NCI-H2196 treated with DMSO at 0.1 percent for 48 hours (cell line): ENCODE results near the gene TEX9.
"Not testable (repeated sequence)": the region's sequence is repeated elsewhere in the genome, so short reads cannot be mapped to it uniquely, and the experiment has no call there.

Experiments used
- DNase-seq: peaks from one replicate; lab custom pipeline; 2025; ENCODE audit not compliant: unreplicated experiment; lab: John Stamatoyannopoulos, UW

The TEX9 gene

DNA sequence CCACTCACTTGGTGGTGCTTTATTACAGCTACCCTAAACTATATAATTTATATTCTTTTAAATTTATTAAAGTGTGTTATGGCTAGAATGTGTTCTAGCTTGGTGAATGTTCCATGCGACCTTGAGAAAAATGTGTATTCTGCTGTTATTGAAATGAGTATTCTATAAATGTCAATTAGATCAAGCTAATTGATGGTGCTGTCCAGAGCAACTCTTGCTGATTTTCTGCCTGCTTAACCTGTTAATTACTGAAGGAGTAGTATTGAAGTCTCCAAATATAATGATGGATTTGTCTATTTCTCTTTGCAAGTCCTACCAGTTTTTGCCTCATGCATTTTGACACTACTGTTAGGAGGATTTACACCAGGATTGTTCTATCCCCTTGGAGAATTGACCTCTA is 3.2 kb upstream of the TEX9 start:
- no peak for DNase-seq

DNA sequence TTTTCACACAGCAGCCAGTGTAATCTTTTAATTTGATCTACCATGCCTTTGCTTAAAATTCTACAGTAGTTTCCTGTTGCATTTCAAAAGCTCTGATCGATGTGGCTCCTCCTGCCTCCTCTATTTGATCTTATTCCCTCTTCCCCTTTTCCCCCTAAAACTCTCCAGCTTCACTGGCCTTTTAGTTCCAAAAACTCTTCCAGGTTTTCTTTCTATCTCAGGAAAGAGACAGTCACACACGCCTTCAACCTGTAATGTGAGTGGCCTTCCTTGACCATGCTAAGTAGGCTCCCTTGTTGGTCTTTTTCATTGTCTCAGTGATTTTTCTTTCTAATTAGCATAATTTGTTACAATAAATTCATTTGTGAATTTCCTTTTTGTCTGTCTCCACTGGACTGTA is 985 bp downstream of the TEX9 start:
- DNase-seq: no peak

DNA sequence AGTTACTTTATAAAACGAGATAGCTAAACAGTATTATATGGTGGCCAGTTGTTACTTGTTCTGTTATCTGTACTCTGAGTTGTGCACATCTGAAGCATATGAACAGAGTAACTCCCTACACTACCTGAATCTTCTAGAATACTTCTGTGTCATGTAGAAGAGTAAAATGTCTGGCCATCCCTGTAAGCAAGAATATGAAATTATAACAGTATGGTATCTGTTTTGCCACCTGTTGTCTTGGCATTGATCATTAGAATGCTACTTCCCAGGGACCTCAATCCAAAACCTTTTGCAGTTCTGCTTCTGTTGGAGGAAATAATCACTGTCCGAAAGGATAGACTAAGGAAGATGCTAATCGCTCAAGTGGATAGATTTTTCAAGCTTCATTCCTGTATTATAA is 1.9 kb downstream of the TEX9 start:
- no peak for DNase-seq

DNA sequence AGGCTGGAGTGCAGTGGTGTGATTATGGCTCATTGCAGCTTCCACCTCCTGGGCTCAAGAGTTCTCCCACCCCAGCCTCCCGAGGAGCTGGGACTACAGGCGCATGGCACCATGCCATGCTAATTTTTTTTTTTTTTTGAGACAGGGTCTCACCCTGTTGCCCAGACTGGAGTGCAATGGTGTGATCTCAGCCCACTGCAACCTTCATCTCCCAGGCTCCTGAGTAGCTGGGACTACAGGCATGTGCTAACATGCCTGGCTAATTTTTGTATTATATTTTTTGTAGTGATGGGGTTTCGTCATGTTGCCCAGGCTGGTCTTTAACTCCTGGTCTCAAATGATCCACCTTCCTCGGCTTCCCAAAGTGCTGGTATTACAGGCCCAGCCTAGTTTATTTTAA is 4.0 kb downstream of the TEX9 start:
- no peak for DNase-seq

DNA sequence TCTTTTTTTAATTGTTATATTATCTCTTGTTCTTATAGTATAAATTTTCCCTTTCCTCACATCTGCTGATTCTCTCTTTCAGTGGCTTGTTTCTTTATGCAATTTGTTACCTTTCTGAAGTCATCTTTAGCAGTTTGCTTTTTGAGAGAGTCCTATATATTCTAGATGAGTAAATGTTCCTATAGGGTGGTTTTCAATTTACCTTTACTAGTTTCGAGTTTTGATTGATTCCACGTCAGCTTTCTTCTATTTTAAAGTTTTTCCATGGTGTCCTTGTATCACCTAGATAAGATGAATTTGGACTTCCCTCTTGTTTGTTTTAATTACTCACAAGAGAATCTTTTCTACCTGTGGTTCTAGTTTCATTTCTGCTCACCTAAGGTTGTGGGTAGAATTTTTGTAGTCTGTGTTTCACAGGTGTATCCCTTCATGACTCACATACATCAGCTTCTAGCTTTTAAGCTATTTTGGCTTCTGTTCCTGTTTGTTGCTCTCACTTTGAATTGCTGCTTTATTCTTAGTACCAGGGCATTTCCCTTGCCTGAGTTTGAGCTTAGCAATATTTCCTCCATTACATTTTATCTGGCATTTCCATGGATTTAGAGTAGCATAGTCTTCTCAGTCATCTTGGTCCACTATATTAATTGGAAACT is 6.4 kb downstream of the TEX9 start:
- DNase-seq: no peak

DNA sequence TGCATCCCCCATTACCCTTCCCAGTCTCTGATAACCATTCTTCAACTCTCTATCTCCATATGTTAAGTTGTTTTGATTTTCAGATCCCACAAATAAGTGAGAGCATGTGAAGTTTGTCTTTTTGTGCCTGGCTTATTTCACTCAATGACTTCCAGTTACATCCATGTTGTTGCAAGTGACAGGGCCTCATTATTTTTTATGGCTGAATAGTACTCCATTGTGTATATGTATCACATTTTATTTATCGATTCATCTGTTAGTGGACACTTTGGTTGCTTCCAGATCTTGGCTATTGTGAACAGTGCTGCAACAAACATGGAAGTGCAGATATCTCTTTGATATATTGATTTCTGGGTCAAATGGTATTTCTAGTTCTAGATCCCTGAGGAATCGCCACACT is 9.5 kb downstream of the TEX9 start:
- not testable (repeated sequence) for DNase-seq

DNA sequence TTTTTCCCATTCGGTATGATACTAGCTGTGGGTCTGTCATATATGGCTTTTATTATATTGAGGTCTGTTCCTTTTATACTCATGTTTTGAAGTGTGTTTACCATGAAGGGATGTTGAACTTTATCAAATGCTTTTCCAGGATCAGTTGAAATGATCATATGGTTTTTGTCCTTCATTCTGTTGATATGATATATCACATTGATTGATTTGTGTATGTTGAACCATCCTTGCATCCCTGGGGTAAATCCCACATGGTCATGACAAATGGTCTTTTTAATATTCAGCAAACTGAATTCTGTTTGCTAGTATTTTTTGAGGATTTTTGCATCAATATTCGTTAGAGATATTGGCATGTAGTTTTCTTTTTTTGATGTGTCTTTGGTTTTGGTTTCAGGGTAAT is 12.6 kb downstream of the TEX9 start:
- DNase-seq: not testable (repeated sequence)

DNA sequence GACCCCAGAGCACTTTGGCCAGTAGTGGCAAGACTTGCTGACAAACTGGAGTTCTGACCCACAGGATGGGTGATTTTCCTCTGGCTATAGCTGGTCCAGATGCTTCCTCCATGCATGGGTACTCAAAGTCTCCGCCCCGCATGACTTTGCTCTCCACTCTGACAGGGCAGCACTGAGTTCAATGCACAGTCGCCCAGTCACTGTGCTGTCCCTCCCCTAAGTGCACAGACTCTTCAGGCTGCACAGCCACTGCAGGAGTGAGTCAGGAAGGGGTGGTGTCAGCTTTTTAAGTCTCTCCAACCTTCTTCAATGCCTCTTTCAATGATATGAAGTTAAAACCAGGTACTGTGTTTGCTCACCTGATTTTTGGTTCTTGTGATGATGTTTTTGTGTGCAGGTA is 17.8 kb downstream of the TEX9 start:
- no peak for DNase-seq

DNA sequence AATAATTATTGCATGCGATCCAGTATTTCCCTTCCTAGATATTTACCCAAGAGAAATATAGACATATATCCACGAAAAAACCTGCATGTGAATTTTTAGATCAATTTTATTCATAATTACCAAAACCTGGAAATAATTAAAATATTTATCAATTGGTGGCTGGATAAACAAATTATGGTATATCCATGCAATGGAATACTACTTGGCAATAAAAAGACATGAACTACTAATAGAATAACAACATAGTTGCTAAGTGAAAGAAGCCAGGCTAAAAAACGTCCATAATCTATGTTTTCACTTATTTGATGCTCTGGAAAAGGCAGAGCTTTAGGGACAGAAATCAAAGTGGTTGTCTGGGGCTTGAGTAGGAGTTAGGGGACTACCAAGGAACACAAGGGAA is 20.7 kb downstream of the TEX9 start:
- no peak for DNase-seq

DNA sequence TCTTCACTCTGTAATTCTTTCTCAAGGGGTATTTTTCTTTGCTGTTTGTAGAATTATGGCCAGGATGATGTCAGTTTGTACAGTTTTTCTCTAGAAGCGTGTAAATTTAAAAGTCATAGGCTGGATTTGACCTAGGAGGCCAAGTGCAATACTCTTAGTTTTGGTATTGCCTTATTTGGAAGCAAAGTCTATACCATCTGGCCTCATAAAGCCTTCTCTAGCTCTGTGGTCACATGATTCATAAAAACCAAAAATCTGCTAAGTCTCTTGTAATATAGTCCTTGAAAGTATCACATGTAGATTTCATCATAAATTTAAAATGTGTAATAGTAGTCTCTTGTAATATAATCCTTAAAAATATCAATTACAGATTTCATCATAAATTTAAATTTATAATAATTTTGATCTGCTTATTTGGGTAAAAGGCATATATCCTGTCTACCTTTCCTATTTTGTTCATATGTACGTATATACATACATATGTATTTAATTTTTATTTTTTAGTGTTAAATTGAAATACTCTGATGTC is 25.6 kb downstream of the TEX9 start:
- DNase-seq: no peak

DNA sequence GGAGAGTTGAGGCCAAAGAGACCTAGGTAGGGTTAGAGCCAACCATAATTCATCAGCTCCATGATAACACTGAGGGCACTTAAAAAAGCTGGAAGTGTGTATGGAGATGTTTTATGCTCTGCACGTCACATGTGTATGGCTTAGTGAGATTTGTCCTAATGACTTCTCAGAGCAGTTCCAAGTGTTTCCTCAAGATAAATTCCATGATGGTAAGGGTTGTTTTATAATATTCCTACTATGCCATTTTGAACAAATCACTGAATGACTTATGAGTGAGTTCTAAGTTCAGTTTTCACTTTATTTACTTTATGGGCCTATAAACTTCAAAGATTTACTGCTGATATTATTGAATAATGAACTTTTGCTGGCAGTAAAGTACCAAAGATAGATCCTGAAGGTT is 28.1 kb downstream of the TEX9 start:
- DNase-seq: no peak

DNA sequence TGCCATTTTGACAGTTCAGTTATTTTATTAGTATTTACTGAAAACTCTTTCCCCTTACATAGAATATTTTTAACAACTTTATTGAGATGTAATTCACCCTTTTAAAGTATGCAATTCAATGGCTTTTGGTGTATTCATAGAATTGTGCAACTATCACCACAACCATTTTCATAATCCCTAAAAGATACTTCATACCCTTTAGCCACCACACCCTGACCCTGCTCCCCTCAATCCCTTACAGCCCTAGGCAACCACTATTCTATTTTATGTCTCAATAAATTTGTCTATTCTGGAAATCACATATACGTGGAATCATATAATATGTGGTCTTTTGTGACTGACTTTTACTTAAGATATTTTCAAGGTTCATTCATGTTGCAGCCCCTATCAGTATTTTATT is 29.7 kb downstream of the TEX9 start:
- DNase-seq: no peak

DNA sequence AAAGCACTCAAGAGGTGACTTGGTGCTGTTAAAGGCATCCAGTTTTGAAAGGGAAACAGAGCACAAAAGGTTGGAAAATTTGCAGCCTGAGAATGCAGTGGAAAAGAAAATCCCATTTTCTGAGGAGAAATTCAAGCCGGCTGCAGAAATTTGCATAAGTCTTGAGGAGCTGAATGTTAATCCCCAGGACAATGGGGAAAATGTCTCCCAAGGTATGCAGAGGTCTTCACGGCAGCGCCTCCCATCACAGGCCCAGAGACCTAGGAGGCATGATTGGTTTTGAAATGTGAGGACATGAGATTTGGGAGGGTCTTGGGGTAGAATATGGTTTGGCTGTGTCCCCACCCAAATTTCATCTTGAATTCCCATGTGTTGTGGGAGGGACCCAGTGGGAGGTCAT is 32.1 kb downstream of the TEX9 start:
- not testable (repeated sequence) for DNase-seq

DNA sequence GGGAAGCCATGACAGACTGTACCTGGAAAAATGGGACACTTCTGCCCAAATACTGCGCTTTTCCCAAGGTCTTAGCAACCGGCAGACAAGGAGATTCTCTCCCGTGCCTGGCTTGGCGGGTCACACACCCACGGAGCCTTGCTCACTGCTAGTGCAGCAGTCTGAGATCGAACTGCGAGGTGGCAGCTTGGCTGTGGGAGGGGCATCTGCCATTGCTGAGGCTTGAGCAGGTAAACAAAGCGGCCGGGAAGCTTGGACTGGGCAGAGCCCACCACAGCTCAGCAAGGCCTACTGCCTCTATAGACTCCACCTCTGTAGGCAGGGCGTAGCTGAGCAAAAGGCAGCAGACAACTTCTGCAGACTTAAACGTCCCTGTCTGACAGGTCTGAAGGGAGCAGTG is 34.0 kb downstream of the TEX9 start:
- DNase-seq: not testable (repeated sequence)

DNA sequence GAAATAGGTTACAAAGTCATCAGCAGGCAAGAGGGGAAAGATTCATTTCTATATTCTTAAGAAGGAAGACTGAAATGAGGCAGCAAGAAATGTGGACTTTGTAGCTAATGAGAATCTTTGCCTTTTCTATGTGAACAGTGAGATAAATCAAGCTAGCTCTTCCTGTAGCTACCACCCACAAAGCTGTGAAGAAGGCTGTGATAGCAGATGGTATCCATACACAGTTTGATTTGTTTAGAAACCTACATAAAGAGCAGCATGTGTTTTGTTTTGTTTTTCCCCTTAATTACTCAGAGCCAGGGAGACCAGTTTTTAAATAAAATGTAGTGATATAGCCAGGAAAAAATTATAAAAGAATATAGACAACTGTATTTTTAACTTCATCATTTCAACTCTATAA is 45.5 kb downstream of the TEX9 start:
- no peak for DNase-seq

DNA sequence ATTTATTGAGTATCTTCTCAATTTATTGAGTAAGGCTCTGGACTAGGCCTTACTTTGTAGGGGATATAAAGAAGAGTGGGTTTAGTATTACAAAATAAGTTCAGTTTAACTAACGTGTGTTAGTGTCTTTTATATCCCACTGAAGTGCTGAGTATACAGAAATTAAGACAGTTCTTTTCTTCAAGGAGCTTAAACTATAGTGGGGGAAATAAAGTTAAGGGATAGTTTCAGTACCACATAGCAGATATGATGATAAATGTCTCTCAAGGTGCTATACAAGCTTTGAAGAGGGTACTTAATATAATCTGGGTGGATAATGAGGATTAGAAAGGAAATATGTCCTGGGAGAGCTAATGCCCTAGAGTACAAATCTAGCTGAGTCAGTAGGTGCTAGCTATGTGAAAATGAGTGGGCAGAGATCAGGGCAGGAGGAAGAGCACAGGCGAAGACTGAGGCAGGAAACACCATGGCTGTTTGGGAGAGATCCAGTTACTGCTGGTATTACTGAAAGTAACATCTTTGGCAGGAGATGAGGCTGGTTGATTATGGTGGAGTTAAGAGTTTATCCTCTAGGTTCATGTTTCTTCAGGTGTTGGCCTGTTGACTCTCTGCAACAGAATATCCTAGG is 46.0 kb downstream of the TEX9 start:
- DNase-seq: no peak

DNA sequence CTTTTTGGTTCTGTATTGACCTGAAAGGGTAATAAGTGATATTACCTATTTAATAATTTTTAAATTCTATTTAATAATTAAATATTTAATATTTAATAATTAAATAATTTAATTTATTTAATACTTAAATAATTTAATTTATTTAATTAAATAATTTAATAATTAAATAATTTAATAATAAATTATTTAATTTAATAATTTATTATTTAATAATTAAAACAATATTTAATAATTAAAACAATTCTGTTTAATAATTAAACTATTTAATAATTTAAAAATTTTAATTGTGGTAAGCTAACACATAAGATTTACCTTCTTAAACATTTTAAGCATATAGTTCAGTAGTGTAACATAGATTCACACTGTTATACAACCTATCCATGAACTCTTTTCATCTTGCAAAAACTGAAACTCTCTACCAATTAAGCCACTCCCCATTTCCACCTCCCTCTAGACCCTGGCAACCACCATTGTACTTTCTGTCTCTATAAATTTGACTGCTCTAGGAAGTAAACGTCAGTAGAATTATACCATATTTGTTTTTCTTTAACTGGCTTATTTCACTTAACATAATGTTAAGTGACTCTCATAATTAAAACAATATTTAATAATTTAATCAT is 48.0 kb downstream of the TEX9 start:
- DNase-seq: not testable (repeated sequence)

DNA sequence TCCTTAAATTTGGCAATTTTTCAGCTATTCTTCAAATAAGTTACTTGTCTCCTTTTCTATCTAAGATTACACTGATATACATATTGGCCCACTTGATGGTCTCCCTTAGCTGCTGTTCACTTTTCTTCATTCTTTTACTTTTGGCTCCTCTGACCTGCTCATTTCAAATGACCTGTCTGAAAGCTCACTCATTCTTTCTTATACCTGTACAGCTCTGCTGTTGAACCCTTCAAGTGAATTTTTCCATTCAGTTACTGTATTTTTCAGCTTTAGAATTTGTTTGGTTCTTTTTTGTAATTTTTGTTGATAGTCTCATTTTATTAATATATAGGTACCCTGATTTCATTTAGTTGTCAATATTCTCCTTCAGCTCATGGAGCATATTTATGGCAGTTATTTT is 60.0 kb downstream of the TEX9 start:
- no peak for DNase-seq

DNA sequence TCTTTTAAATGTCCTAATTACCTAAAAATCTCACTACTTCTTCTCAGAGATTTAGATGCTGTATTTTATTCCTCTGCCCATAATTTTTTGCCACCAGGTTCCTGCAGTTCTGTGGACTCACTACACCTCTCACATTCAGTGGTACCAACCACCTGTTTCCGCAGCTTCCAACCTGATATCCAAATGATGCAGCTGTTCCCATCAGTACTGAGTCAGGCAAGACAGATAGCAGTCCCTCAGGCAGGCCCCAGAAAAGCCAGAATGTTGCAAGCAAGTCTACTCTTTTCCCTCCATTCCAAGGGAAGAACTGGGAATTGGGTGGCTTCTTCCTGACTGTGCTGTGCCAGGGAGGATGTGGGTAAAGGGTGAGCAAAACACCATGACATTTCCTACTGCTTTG is 60.8 kb downstream of the TEX9 start:
- no peak for DNase-seq

DNA sequence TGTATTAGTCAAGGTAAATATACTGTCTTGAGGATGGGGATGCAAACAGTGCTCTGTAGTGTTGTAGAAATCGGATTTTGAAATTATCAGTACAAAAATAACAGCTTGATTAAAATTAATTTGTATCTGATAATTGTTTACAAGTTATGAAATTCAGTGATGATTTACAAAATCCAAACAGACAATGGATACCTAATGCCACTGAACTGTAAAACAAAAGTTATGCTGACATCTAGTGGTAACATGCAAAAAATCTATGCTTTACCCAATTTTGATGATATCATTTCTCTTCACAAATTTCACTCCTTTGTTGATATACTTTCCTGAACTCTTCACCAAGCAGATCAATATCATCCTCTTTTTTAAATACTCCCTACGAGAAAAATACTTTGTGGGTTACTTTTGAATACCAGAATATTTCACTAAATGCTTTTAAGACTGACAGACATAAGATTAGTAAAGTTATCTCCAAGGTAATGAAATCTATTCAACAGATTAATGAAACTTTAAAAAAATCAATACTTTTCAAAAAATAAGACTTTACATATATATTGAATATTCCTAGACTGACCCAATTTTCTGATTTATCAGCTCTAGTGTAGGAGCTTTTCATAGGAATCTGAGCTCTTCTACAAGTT is 63.7 kb downstream of the TEX9 start:
- DNase-seq: peak; percentile 1

DNA sequence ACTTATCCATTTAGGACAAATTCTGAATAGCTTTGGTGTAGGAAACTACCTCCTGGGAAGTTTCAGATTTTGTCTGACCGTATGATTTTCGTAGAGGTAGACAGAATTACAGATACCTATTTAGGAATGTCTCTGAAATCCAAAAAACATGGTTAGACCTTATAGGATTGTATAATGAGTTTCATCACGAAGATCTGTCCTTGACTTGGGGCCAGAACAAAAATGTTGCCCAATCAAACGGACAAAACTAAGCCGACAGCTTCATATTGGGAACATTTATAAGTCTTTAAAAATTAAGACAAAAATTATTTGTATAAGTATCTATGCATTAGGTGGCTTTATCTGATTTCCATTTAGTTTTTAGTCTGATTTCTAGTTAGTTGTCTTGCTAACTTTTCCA is 67.1 kb downstream of the TEX9 start:
- no peak for DNase-seq

DNA sequence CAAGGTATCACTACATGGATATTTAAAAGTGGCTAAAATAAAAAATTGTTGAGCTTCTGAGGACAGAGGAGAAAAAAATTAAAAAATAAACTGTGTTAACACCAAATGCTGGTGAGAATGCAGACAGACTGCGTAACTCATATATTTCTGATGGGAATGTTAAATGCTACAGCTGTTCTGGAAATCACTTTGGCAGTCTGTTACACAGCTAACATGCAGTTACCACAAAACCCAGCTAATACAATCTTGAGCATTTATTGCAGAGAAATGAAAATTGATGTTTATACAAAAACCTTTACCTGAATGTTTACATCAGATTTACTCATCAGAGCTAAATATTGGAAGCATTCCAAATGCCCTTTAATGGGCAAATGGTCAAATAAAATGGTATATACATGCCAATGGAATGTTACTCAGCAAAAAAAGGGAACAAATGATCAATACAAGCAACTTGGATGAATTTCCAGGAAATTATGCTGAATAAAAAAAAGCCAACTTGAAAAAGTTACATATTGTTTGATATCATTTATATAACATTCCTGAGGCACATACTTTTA is 75.1 kb downstream of the TEX9 start:
- DNase-seq: no peak
